Stomach (tissue), 9 donors: Measurements from ENCODE around the gene SFXN5. TPM values are rescaled to one million over a fixed set of nuclear protein-coding genes. Genes with fewer than 3 reads are reported as not detected.

Experiments
- DNase-seq, 2 donors: peaks; one replicate each; pipeline versions ENCODE4 v3.0.0 to v3.0.0-alpha.2; 2013 to 2019
- H3K27ac ChIP-seq, 5 donors: fragments of 200-600 bp in 4 of 5; sonication (generic) in 4 of 5; one replicate each; pipeline ENCODE4 v1.5.1; 2013 to 2019; ENCODE audit warnings: mild to moderate bottlenecking in 1 of 5, moderate library complexity in 1 of 5
- H3K27me3 ChIP-seq, 3 donors: fragments of 200-600 bp; sonication (generic); one replicate each; pipeline ENCODE4 v1.5.1; 2017 to 2019; ENCODE audit warnings: mixed run types in 1 of 3
- H3K36me3 ChIP-seq, 4 donors: fragments of 200-600 bp; sonication (generic); 1 replicate in 3 of 4; 2 replicates in 1 of 4; pipeline ENCODE4 v1.5.1; 2016 to 2019
- H3K4me1 ChIP-seq, 4 donors: fragments of 200-600 bp; sonication (generic); one replicate each; pipeline ENCODE4 v1.5.1; 2016 to 2019
- H3K4me3 ChIP-seq, 4 donors: fragments of 200-600 bp; sonication (generic) in 3 of 4; one replicate each; pipeline ENCODE4 v1.5.1; 2016 to 2019; ENCODE audit warnings: mild to moderate bottlenecking in 1 of 4
- H3K9me3 ChIP-seq, 4 donors: fragments of 200-600 bp; sonication (generic); one replicate each; pipeline ENCODE4 v1.5.1; 2016 to 2019
- EP300 ChIP-seq: sonication (generic); formaldehyde crosslinking; IDR thresholded peaks from one replicate; pipeline ENCODE4 v1.6.1; 2017; ENCODE audit warnings: antibody characterized with exemption
- POLR2A ChIP-seq, 4 donors: fragments of 450-650 bp; IDR thresholded peaks; one replicate each; pipeline ENCODE4 v1.6.1; 2016; ENCODE audit warnings: antibody characterized with exemption in 4 of 4, control low read depth in 2 of 4, mild to moderate bottlenecking in 1 of 4, moderate library complexity in 1 of 4
- POLR2AphosphoS5 ChIP-seq, 3 donors: sonication (generic); formaldehyde crosslinking; IDR thresholded peaks; one replicate each; pipeline ENCODE4 v1.6.1; 2016; ENCODE audit warnings: antibody characterized with exemption in 3 of 3
- WGBS, 5 donors: extraction: QIAGEN DNeasy Blood & Tissue Kit in 3 of 5; methylation state at CpG; one replicate each; pipeline versions ENCODE4 v1.1.5 to v1.1.7; 2013 to 2018; 5-methylcytosine and 5-hydroxymethylcytosine counted together
- intact Hi-C: fragments of 100-400 bp; cut with DNase I; formaldehyde crosslinking; loops from one replicate; pipeline ENCODE4 v1.15.1; 2023; ENCODE audit warnings: low total_unique reads
- polyA plus RNA-seq, 3 donors: library from polyadenylated mRNA; stranded (reverse); fragments of 200-250 nt; gene quantifications; one replicate each; pipeline ENCODE4 v1.2.3, GENCODE V29; 2013
- total RNA-seq, 5 donors: library from RNA; depleted of rRNA; stranded (reverse); fragments of >200 nt; gene quantifications; one replicate each; pipeline versions ENCODE4 v1.1.0 to v1.2.3, GENCODE V29; 2014 to 2016
- TF ChIP-seq, protein P1 (sequence below), 7 experiments: fragments of 450-650 bp in 4 of 7; fragments of 200-600 bp in 3 of 7; sonication (generic) in 3 of 7; IDR thresholded peaks; one replicate each; pipeline ENCODE4 v1.5.1; 2016 to 2019; ENCODE audit warnings: antibody characterized with exemption in 7 of 7, control low read depth in 2 of 7, mild to moderate bottlenecking in 1 of 7
- donor health status: healthy with polysubstance abuse.
- donor health status: Bipolar disorder and iron deficiency.
- donor health status: healthy.

The SFXN5 gene
- total and polyA plus RNA-seq, 8 donors, result 2.7 to 118 (median 17.2) TPM

DNA sequence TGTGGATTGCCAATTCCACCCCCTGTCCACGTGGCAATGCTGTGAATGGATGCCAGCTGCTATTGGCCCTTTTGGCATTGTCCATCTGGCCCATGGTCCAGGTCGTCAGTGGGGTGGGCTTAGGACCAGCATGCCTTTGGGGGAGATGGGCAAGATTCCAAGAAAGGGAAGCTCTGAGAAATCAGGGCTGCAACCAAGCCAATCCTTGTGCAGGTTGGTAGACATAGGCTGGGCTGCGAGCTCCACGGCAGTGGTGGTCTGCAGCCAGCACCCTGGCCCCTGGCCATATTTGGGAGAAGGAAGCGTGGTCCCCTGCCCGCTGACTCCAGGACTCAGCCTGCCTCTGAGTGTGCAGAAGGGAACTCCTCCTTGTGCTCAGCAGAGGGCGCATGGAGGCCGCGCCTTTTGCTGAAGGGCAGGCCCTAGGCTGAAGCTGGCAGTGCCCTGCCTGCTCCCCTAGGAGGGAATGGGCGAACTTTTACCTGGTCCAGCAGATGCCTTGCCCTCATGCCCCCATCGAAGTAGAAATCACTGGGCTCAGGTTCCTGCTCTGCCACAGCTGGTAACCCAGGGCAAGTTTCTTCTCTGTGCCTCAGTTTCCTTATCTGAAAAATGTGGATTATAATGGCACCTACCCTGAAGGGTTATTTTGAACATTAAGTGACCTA lies 178.9 kb downstream of the SFXN5 start:
- H3K4me3 ChIP-seq, result no peak overlapping the region
- WGBS, 5 donors, result 4 to 8% (median 6%) methylated on average over 10 to 11 of the region's 11 CpGs
- H3K9me3 ChIP-seq, result no peaks in the 10 kb centered on the region
- H3K27ac ChIP-seq, result no peak overlapping the region
- DNase-seq, result peak; percentile 80 to 91
- TF ChIP-seq POLR2AphosphoS5 (IDR thresholded peaks at IDR 0.05), result peak in 1 of 3 donors; percentile 49
- TF ChIP-seq, protein P1, sequence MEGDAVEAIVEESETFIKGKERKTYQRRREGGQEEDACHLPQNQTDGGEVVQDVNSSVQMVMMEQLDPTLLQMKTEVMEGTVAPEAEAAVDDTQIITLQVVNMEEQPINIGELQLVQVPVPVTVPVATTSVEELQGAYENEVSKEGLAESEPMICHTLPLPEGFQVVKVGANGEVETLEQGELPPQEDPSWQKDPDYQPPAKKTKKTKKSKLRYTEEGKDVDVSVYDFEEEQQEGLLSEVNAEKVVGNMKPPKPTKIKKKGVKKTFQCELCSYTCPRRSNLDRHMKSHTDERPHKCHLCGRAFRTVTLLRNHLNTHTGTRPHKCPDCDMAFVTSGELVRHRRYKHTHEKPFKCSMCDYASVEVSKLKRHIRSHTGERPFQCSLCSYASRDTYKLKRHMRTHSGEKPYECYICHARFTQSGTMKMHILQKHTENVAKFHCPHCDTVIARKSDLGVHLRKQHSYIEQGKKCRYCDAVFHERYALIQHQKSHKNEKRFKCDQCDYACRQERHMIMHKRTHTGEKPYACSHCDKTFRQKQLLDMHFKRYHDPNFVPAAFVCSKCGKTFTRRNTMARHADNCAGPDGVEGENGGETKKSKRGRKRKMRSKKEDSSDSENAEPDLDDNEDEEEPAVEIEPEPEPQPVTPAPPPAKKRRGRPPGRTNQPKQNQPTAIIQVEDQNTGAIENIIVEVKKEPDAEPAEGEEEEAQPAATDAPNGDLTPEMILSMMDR (IDR thresholded peaks at IDR 0.05), result peak in 5 of 7 experiments; percentile 56 to 74 (median 73)
- no peak for TF ChIP-seq POLR2A (IDR thresholded peaks at IDR 0.05)
- TF ChIP-seq EP300, result no peak
- H3K4me1 ChIP-seq, result peaks cover 8 to 48% (median 45%) of the 10 kb centered on the region in 4 donors
- peaks cover 9 to 37% (median 24%) of the 10 kb centered on the region in 4 donors for H3K36me3 ChIP-seq
- peaks cover 4 to 30% (median 20%) of the 10 kb centered on the region in 3 donors for H3K27me3 ChIP-seq
- intact Hi-C loops, result loop anchor here (10.0 kb wide), 1 partner anchor 282 kb away; no protein-coding TSS in a partner anchor

Other genes starting within 250 kb of the SFXN5 start
- 10 to 100 TPM; 26.1 to 57.2 (median 35.7) TPM for gene EXOC6B, start 245.7 kb downstream of the SFXN5 start, total RNA-seq
- gene EXOC6B, start 245.7 kb downstream of the SFXN5 start, polyA plus RNA-seq, result 1 to 10 TPM; 3.4 to 5.2 (median 3.9) TPM
- 100 to 1,000 TPM in 1 of 5 donors, 10 to 100 TPM in 4; 11.7 to 133 (median 63.8) TPM for gene SPR, start 184.3 kb downstream of the SFXN5 start, total RNA-seq
- 10 to 100 TPM; 42.2 to 49.2 (median 48.9) TPM for gene SPR, start 184.3 kb downstream of the SFXN5 start, polyA plus RNA-seq
- gene EMX1, start 154.2 kb downstream of the SFXN5 start, total RNA-seq, result 10 to 100 TPM in 1 of 5 donors, not detected in 4; 32.1 TPM
- under 1 TPM in 2 of 3 donors, not detected in 1; 0.18 to 0.62 TPM for gene EMX1, start 154.2 kb downstream of the SFXN5 start, polyA plus RNA-seq
- 10 to 100 TPM in 4 of 5 donors, 1 to 10 TPM in 1; 4.7 to 39.1 (median 19.6) TPM for gene RAB11FIP5, start 41.2 kb upstream of the SFXN5 start, total RNA-seq
- gene RAB11FIP5, start 41.2 kb upstream of the SFXN5 start, polyA plus RNA-seq, result 10 to 100 TPM in 1 of 3 donors, 1 to 10 TPM in 2; 7.0 to 13.1 (median 7.1) TPM
- not detected for gene NOTO, start 130.9 kb upstream of the SFXN5 start, total RNA-seq
- gene NOTO, start 130.9 kb upstream of the SFXN5 start, polyA plus RNA-seq, result under 1 TPM in 2 of 3 donors, not detected in 1; 0.25 to 0.31 TPM
- 100 to 1,000 TPM in 1 of 5 donors, 10 to 100 TPM in 2, 1 to 10 TPM in 2; 3.5 to 136 (median 12.9) TPM for gene SMYD5, start 142.5 kb upstream of the SFXN5 start, total RNA-seq
- gene SMYD5, start 142.5 kb upstream of the SFXN5 start, polyA plus RNA-seq, result 10 to 100 TPM; 11.3 to 13.1 (median 13.0) TPM
- gene PRADC1, start 161.5 kb upstream of the SFXN5 start, total RNA-seq, result 100 to 1,000 TPM in 1 of 5 donors, 10 to 100 TPM in 2, 1 to 10 TPM in 2; 7.1 to 123 (median 18.7) TPM
- gene PRADC1, start 161.5 kb upstream of the SFXN5 start, polyA plus RNA-seq, result 10 to 100 TPM; 21.5 to 45.9 (median 30.1) TPM
- 100 to 1,000 TPM; 124 to 243 (median 145) TPM for gene CCT7, start 162.6 kb upstream of the SFXN5 start, total RNA-seq
- gene CCT7, start 162.6 kb upstream of the SFXN5 start, polyA plus RNA-seq, result 100 to 1,000 TPM; 140 to 159 (median 150) TPM
- 10 to 100 TPM in 1 of 5 donors, 1 to 10 TPM in 3, under 1 TPM in 1; 0.55 to 16.8 (median 4.0) TPM for gene FBXO41, start 212.8 kb upstream of the SFXN5 start, total RNA-seq
- gene FBXO41, start 212.8 kb upstream of the SFXN5 start, polyA plus RNA-seq, result 1 to 10 TPM in 1 of 3 donors, under 1 TPM in 2; 0.62 to 1.4 (median 0.80) TPM
- gene EGR4, start 221.8 kb upstream of the SFXN5 start, total RNA-seq, result not detected
- gene EGR4, start 221.8 kb upstream of the SFXN5 start, polyA plus RNA-seq, result under 1 TPM in 2 of 3 donors, not detected in 1; 0.05 to 0.31 TPM